GM12875 (cell line): Measurements from ENCODE around the gene FAM131C.
A peak's percentile ranks its signal among the peaks of the same experiment; 100 is the strongest.

Experiments used
- H3K4me3 ChIP-seq: one replicate; pipeline ENCODE4 v1.5.1; 2011; ENCODE audit warnings: low read depth, low read length, control low read depth
- CTCF ChIP-seq: IDR thresholded peaks from 2 replicates; pipeline ENCODE4 v1.5.1; 2011; ENCODE audit warnings: low read depth, mild to moderate bottlenecking, control low read depth, inconsistent platforms, low read length, moderate library complexity, borderline replicate concordance; ENCODE audit not compliant: insufficient read depth

FAM131C gene

GRCh38 chr1:16073490-16074119 is at the start of gene FAM131C:
Gene FAM131C (minus strand): TSS chr1:16073651. CDS start chr1:16073442, 209 bp downstream.
- no peak within 1 kb of the TSS for H3K4me3 ChIP-seq
- peak; percentile 59 for TF ChIP-seq CTCF

GRCh38 chr1:16122916-16123315 is 49.5 kb upstream of the FAM131C start:
- TF ChIP-seq CTCF, result no peak
- no peak overlapping the region for H3K4me3 ChIP-seq

GRCh38 chr1:16122350-16122881 is 49.0 kb upstream of the FAM131C start:
- H3K4me3 ChIP-seq, result no peak overlapping the region
- TF ChIP-seq CTCF, result no peak

- no peak for TF ChIP-seq CTCF
- no peak overlapping the region for H3K4me3 ChIP-seq
Observed at GRCh38 chr1:16120940-16121410, 47.5 kb upstream of the FAM131C start.

GRCh38 chr1:16120407-16120806 is 47.0 kb upstream of the FAM131C start:
- no peak for TF ChIP-seq CTCF
- H3K4me3 ChIP-seq, result no peak overlapping the region

- H3K4me3 ChIP-seq, result no peak overlapping the region
- no peak for TF ChIP-seq CTCF
Observed at GRCh38 chr1:16119926-16120325, 46.5 kb upstream of the FAM131C start.

- H3K4me3 ChIP-seq, result no peak overlapping the region
- TF ChIP-seq CTCF, result no peak
Observed at GRCh38 chr1:16119504-16119903, 46.1 kb upstream of the FAM131C start.
